ENCODE data around the gene C2CD2L.
"Not testable (repeated sequence)": the region's sequence is repeated elsewhere in the genome, so short reads cannot be mapped to it uniquely, and the experiment has no call there.

The C2CD2L gene

GRCh38 chr11:119093942-119094815 lies 13.0 kb upstream of the C2CD2L start:
- peak; percentile 65 for DNase-seq (ENCODE audit: low spot score)

- DNase-seq (ENCODE audit: low spot score): peak; percentile 88
These were observed 12.4 kb upstream of the C2CD2L start for GRCh38 chr11:119094816-119095065.

- DNase-seq (ENCODE audit: low spot score): peak; percentile 100
These were observed 11.9 kb upstream of the C2CD2L start for GRCh38 chr11:119095066-119095880.

- DNase-seq (ENCODE audit: low spot score): no peak
These were observed 7.4 kb upstream of the C2CD2L start for GRCh38 chr11:119099711-119100110.

GRCh38 chr11:119100246-119100970 lies 6.7 kb upstream of the C2CD2L start:
- DNase-seq (ENCODE audit: low spot score): peak; percentile 54

GRCh38 chr11:119100994-119101758 lies 6.0 kb upstream of the C2CD2L start:
- no peak for DNase-seq (ENCODE audit: low spot score)

GRCh38 chr11:119101759-119102423 lies 5.3 kb upstream of the C2CD2L start, which contains the start of gene DPAGT1:
Gene DPAGT1, minus strand, starts transcription at chr11:119101853. Its CDS starts 198 bp downstream, at chr11:119101655.
- DNase-seq (ENCODE audit: low spot score): peak; percentile 98

- not testable (repeated sequence) for DNase-seq (ENCODE audit: low spot score)
These were observed 3.9 kb upstream of the C2CD2L start for GRCh38 chr11:119103161-119103664.

GRCh38 chr11:119103793-119104192 lies 3.4 kb upstream of the C2CD2L start:
- no peak for DNase-seq (ENCODE audit: low spot score)

- DNase-seq (ENCODE audit: low spot score): no peak
These were observed 498 bp downstream of the C2CD2L start for GRCh38 chr11:119107538-119108145.

GRCh38 chr11:119108146-119108856 lies 1.2 kb downstream of the C2CD2L start:
- peak; percentile 83 for DNase-seq (ENCODE audit: low spot score)

GRCh38 chr11:119108857-119109221 lies 1.7 kb downstream of the C2CD2L start:
- DNase-seq (ENCODE audit: low spot score): no peak

- no peak for DNase-seq (ENCODE audit: low spot score)
These were observed 2.7 kb downstream of the C2CD2L start for GRCh38 chr11:119109843-119110242.

- DNase-seq (ENCODE audit: low spot score): no peak
These were observed 3.3 kb downstream of the C2CD2L start for GRCh38 chr11:119110439-119110838.

GRCh38 chr11:119111361-119111925 lies 4.3 kb downstream of the C2CD2L start:
- no peak for DNase-seq (ENCODE audit: low spot score)

GRCh38 chr11:119112314-119113020 lies 5.3 kb downstream of the C2CD2L start:
- no peak for DNase-seq (ENCODE audit: low spot score)

- no peak for DNase-seq (ENCODE audit: low spot score)
These were observed 6.6 kb downstream of the C2CD2L start for GRCh38 chr11:119113716-119114115.

- DNase-seq (ENCODE audit: low spot score): no peak
These were observed 7.2 kb downstream of the C2CD2L start for GRCh38 chr11:119114351-119114750.

Data from kidney tubule cell (primary cell).